ENCODE data around the gene KLK5.
"Not testable (repeated sequence)": the region's sequence is repeated elsewhere in the genome, so short reads cannot be mapped to it uniquely, and the experiment has no call there.

The KLK5 gene

GRCh38 chr19:50898018-50898417, 54.8 kb downstream of the KLK5 start:
- Histone ChIP-seq H3K36me3 (ENCODE audit: insufficient read depth, low read depth, low read length) (no peaks in the 10 kb centered on the region), H3K27me3 (ENCODE audit: insufficient read depth, low read length) (no peaks in the 10 kb centered on the region), H3K4me1 (ENCODE audit: insufficient read depth, low read length) (no peaks in the 10 kb centered on the region), H3K27ac (ENCODE audit: low read length) (no peak overlapping the region), H3K4me3 (ENCODE audit: low read length) (no peak overlapping the region), H3K9me3 (ENCODE audit: insufficient read depth, low read depth, low read length) (peaks cover 45% of the 10 kb centered on the region), H3K9ac (ENCODE audit: low read depth, low read length) (no peak overlapping the region)

GRCh38 chr19:50897612-50898011, 55.2 kb downstream of the KLK5 start:
- Histone ChIP-seq H3K4me1 (ENCODE audit: insufficient read depth, low read length) (no peaks in the 10 kb centered on the region), H3K9me3 (ENCODE audit: insufficient read depth, low read depth, low read length) (peaks cover 50% of the 10 kb centered on the region), H3K9ac (ENCODE audit: low read depth, low read length) (no peak overlapping the region), H3K36me3 (ENCODE audit: insufficient read depth, low read depth, low read length) (no peaks in the 10 kb centered on the region), H3K27me3 (ENCODE audit: insufficient read depth, low read length) (no peaks in the 10 kb centered on the region), H3K27ac (ENCODE audit: low read length) (no peak overlapping the region), H3K4me3 (ENCODE audit: low read length) (no peak overlapping the region)

- Histone ChIP-seq H3K4me3 (ENCODE audit: low read length) (no peak overlapping the region), H3K9ac (ENCODE audit: low read depth, low read length) (no peak overlapping the region), H3K4me1 (ENCODE audit: insufficient read depth, low read length) (no peaks in the 10 kb centered on the region), H3K27me3 (ENCODE audit: insufficient read depth, low read length) (no peaks in the 10 kb centered on the region), H3K36me3 (ENCODE audit: insufficient read depth, low read depth, low read length) (no peaks in the 10 kb centered on the region), H3K27ac (ENCODE audit: low read length) (no peak overlapping the region), H3K9me3 (ENCODE audit: insufficient read depth, low read depth, low read length) (peaks cover 54% of the 10 kb centered on the region)
Measured at GRCh38 chr19:50897191-50897607, 55.6 kb downstream of the KLK5 start.

- Histone ChIP-seq H3K36me3 (ENCODE audit: insufficient read depth, low read depth, low read length) (no peaks in the 10 kb centered on the region), H3K27ac (ENCODE audit: low read length) (no peak overlapping the region), H3K27me3 (ENCODE audit: insufficient read depth, low read length) (no peaks in the 10 kb centered on the region), H3K9ac (ENCODE audit: low read depth, low read length) (no peak overlapping the region), H3K4me1 (ENCODE audit: insufficient read depth, low read length) (no peaks in the 10 kb centered on the region), H3K4me3 (ENCODE audit: low read length) (no peak overlapping the region), H3K9me3 (ENCODE audit: insufficient read depth, low read depth, low read length) (peaks cover 59% of the 10 kb centered on the region)
Measured at GRCh38 chr19:50896591-50897190, 56.1 kb downstream of the KLK5 start.

GRCh38 chr19:50896089-50896590, 56.7 kb downstream of the KLK5 start:
- H3K27me3 ChIP-seq (ENCODE audit: insufficient read depth, low read length); H3K4me1 ChIP-seq (ENCODE audit: insufficient read depth, low read length); H3K27ac ChIP-seq (ENCODE audit: low read length); H3K4me3 ChIP-seq (ENCODE audit: low read length); H3K36me3 ChIP-seq (ENCODE audit: insufficient read depth, low read depth, low read length); H3K9ac ChIP-seq (ENCODE audit: low read depth, low read length): not testable (repeated sequence)
- H3K9me3 ChIP-seq (ENCODE audit: insufficient read depth, low read depth, low read length): peaks cover 58% of the 10 kb centered on the region

GRCh38 chr19:50894478-50895356, 58.1 kb downstream of the KLK5 start:
- peaks cover 67% of the 10 kb centered on the region for H3K9me3 ChIP-seq (ENCODE audit: insufficient read depth, low read depth, low read length)

More at GRCh38 chr19:50894478-50895356, 58.1 kb downstream of the KLK5 start:
- Histone ChIP-seq H3K27me3 (ENCODE audit: insufficient read depth, low read length) (no peaks in the 10 kb centered on the region), H3K9ac (ENCODE audit: low read depth, low read length) (no peak overlapping the region), H3K4me1 (ENCODE audit: insufficient read depth, low read length) (no peaks in the 10 kb centered on the region), H3K4me3 (ENCODE audit: low read length) (no peak overlapping the region), H3K27ac (ENCODE audit: low read length) (no peak overlapping the region), H3K36me3 (ENCODE audit: insufficient read depth, low read depth, low read length) (no peaks in the 10 kb centered on the region)
